HG02610 (cell line): Measurements from ENCODE around the gene MRPL44.
"Not testable (repeated sequence)": the region's sequence is repeated elsewhere in the genome, so short reads cannot be mapped to it uniquely, and the experiment has no call there.

ENCODE experiments used
- ATAC-seq: cut with Tn5 transposase; IDR thresholded peaks from one replicate; pipeline ENCODE4 v1.9.1; 2021; ENCODE audit warnings: mild to moderate bottlenecking, moderate library complexity; ENCODE audit not compliant: unreplicated experiment

MRPL44 gene

GRCh38 chr2:224000662-224001061 lies 43.4 kb downstream of the MRPL44 start:
- not testable (repeated sequence) for ATAC-seq

- no peak for ATAC-seq
These were observed 46.9 kb downstream of the MRPL44 start for GRCh38 chr2:224004105-224004695.

- ATAC-seq = no peak
These were observed 51.5 kb downstream of the MRPL44 start for GRCh38 chr2:224008702-224009261.

- ATAC-seq = no peak
These were observed 52.5 kb downstream of the MRPL44 start for GRCh38 chr2:224009605-224010315.

- no peak for ATAC-seq
These were observed 54.6 kb downstream of the MRPL44 start for GRCh38 chr2:224011837-224012236.

GRCh38 chr2:224014336-224014735 lies 57.1 kb downstream of the MRPL44 start:
- no peak for ATAC-seq

- no peak for ATAC-seq
These were observed 59.7 kb downstream of the MRPL44 start for GRCh38 chr2:224016963-224017362.
